ENCODE measurements around the gene SLC25A53. TPM values are rescaled to one million over a fixed set of nuclear protein-coding genes. Genes with fewer than 3 reads are reported as not detected.

SLC25A53 gene
- total and polyA plus RNA-seq, 2 of the 13 experiments (the other 11 are each of a cell fraction or from before 2014, with no cell fraction given): 3.4 to 4.5 TPM

- TF ChIP-seq, protein P1, sequence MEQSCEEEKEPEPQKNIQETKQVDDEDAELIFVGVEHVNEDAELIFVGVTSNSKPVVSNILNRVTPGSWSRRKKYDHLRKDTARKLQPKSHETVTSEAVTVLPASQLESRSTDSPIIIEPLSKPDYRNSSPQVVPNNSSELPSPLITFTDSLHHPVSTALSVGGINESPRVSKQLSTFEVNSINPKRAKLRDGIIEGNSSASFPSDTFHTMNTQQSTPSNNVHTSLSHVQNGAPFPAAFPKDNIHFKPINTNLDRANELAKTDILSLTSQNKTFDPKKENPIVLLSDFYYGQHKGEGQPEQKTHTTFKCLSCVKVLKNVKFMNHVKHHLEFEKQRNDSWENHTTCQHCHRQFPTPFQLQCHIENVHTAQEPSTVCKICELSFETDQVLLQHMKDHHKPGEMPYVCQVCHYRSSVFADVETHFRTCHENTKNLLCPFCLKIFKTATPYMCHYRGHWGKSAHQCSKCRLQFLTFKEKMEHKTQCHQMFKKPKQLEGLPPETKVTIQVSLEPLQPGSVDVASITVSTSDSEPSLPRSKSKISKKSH (CRISPR knock-in tag; IDR thresholded peaks at IDR 0.05; ENCODE audit: borderline replicate concordance): no peak
- TF ChIP-seq ZNF775 (CRISPR knock-in tag; IDR thresholded peaks at IDR 0.05; ENCODE audit: borderline replicate concordance) (no peak), SKIL (CRISPR knock-in tag; IDR thresholded peaks at IDR 0.05; ENCODE audit: borderline replicate concordance) (no peak), ZNF839 (CRISPR knock-in tag; IDR thresholded peaks at IDR 0.05; ENCODE audit: borderline replicate concordance) (no peak), ZNF557 (CRISPR knock-in tag; IDR thresholded peaks at IDR 0.05) (no peak), ZNF468 (CRISPR knock-in tag; IDR thresholded peaks at IDR 0.05) (no peak), ZNF124 (CRISPR knock-in tag; IDR thresholded peaks at IDR 0.05) (no peak), POLR2A (IDR thresholded peaks at IDR 0.05; ENCODE audit: insufficient read depth in 1 of 2, low read depth in 2 of 2, low read length in 2 of 2) (peak; percentile 58 to 60; a peak in 2 of 4 replicates), ASH2L (IDR thresholded peaks at IDR 0.05; ENCODE audit: insufficient read length, low read depth, low read length) (peak; percentile 62), MXI1 (IDR thresholded peaks at IDR 0.05; ENCODE audit: borderline replicate concordance, low read depth, low read length) (peak; percentile 35; the same call in 1 of the 3 replicates), ZNF652 (CRISPR knock-in tag; IDR thresholded peaks at IDR 0.05; ENCODE audit: borderline replicate concordance, low read depth) (peak; percentile 26; the same call in 1 of the 2 replicates), MAZ (IDR thresholded peaks at IDR 0.05; ENCODE audit: borderline replicate concordance, low read depth, low read length) (no peak), MAZ (CRISPR knock-in tag; IDR thresholded peaks at IDR 0.05; ENCODE audit: low read depth) (0 out of 2 replicates have a peak, but pooled peaks have one; percentile 63)
- TF ChIP-seq, protein P2, sequence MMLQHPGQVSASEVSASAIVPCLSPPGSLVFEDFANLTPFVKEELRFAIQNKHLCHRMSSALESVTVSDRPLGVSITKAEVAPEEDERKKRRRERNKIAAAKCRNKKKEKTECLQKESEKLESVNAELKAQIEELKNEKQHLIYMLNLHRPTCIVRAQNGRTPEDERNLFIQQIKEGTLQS (CRISPR knock-in tag; IDR thresholded peaks at IDR 0.05): no peak
- TF ChIP-seq, protein P3, sequence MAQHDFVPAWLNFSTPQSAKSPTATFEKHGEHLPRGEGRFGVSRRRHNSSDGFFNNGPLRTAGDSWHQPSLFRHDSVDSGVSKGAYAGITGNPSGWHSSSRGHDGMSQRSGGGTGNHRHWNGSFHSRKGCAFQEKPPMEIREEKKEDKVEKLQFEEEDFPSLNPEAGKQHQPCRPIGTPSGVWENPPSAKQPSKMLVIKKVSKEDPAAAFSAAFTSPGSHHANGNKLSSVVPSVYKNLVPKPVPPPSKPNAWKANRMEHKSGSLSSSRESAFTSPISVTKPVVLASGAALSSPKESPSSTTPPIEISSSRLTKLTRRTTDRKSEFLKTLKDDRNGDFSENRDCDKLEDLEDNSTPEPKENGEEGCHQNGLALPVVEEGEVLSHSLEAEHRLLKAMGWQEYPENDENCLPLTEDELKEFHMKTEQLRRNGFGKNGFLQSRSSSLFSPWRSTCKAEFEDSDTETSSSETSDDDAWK (CRISPR knock-in tag; IDR thresholded peaks at IDR 0.05): no peak
- TF ChIP-seq, protein P4, sequence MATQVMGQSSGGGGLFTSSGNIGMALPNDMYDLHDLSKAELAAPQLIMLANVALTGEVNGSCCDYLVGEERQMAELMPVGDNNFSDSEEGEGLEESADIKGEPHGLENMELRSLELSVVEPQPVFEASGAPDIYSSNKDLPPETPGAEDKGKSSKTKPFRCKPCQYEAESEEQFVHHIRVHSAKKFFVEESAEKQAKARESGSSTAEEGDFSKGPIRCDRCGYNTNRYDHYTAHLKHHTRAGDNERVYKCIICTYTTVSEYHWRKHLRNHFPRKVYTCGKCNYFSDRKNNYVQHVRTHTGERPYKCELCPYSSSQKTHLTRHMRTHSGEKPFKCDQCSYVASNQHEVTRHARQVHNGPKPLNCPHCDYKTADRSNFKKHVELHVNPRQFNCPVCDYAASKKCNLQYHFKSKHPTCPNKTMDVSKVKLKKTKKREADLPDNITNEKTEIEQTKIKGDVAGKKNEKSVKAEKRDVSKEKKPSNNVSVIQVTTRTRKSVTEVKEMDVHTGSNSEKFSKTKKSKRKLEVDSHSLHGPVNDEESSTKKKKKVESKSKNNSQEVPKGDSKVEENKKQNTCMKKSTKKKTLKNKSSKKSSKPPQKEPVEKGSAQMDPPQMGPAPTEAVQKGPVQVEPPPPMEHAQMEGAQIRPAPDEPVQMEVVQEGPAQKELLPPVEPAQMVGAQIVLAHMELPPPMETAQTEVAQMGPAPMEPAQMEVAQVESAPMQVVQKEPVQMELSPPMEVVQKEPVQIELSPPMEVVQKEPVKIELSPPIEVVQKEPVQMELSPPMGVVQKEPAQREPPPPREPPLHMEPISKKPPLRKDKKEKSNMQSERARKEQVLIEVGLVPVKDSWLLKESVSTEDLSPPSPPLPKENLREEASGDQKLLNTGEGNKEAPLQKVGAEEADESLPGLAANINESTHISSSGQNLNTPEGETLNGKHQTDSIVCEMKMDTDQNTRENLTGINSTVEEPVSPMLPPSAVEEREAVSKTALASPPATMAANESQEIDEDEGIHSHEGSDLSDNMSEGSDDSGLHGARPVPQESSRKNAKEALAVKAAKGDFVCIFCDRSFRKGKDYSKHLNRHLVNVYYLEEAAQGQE (IDR thresholded peaks at IDR 0.05; ENCODE audit: borderline replicate concordance in 1 of 2, low read depth in 1 of 2, low read length in 2 of 2): no peak
Measured at GRCh38 chrX:104165894-104166734, 9.3 kb upstream of the SLC25A53 start, which contains the start of gene FAM199X (continued).
